ENCODE data around the gene CRB2.

CRB2 gene

GRCh38 chr9:123410281-123410910 is 54.4 kb downstream of the CRB2 start:
- peaks cover 0 to 2% of the 10 kb centered on the region in 2 donors for H3K36me3 ChIP-seq (ENCODE audit: control insufficient read depth in 2 of 2, insufficient read depth in 2 of 2, low read length in 2 of 2)
- no peaks in the 10 kb centered on the region for H3K27me3 ChIP-seq (ENCODE audit: control insufficient read depth in 1 of 2, insufficient read depth in 2 of 2, low read length in 2 of 2)
- H3K9me3 ChIP-seq (ENCODE audit: control insufficient read depth in 2 of 2, low read length in 2 of 2), result no peaks in the 10 kb centered on the region
- no peak overlapping the region for H3K4me3 ChIP-seq (ENCODE audit: low read length in 2 of 2)
- no peak overlapping the region for H3K9ac ChIP-seq (ENCODE audit: low read length in 2 of 2)
- peaks cover 4% of the 10 kb centered on the region for H3K4me1 ChIP-seq (ENCODE audit: control insufficient read depth, insufficient read depth, low read length)
- no peak overlapping the region for H3K27ac ChIP-seq (ENCODE audit: low read length)

DNA sequence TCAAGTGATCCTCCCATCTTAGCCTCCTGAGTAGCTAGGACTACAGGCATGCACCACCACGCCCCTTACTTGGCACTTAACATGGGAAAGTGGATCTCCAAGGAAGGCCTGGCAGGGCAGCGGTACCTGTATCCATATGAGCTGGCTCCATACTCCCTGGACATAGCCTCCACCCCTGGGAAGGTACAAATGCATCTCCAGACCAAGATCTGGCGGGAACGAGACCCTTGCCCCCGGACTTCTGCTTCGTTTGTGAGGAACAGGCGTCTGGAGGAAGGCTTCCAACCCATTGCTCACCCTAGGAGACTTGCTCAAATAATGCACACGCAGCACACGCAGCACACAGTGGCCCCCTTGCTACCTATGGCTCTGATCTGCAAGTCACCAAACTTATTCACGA is 55.2 kb downstream of the CRB2 start:
- no peak overlapping the region for H3K27ac ChIP-seq (ENCODE audit: low read length)
- H3K27me3 ChIP-seq (ENCODE audit: control insufficient read depth in 1 of 2, insufficient read depth in 2 of 2, low read length in 2 of 2), result no peaks in the 10 kb centered on the region
- no peak overlapping the region for H3K4me3 ChIP-seq (ENCODE audit: low read length in 2 of 2)
- no peaks in the 10 kb centered on the region for H3K9me3 ChIP-seq (ENCODE audit: control insufficient read depth in 2 of 2, low read length in 2 of 2)
- H3K4me1 ChIP-seq (ENCODE audit: control insufficient read depth, insufficient read depth, low read length), result peaks cover 4% of the 10 kb centered on the region
- H3K36me3 ChIP-seq (ENCODE audit: control insufficient read depth in 2 of 2, insufficient read depth in 2 of 2, low read length in 2 of 2), result peaks cover 0 to 2% of the 10 kb centered on the region in 2 donors
- H3K9ac ChIP-seq (ENCODE audit: low read length in 2 of 2), result no peak overlapping the region

GRCh38 chr9:123411636-123412035 is 55.6 kb downstream of the CRB2 start:
- H3K36me3 ChIP-seq (ENCODE audit: control insufficient read depth in 2 of 2, insufficient read depth in 2 of 2, low read length in 2 of 2), result peaks cover 0 to 2% of the 10 kb centered on the region in 2 donors
- no peak overlapping the region for H3K4me3 ChIP-seq (ENCODE audit: low read length in 2 of 2)
- H3K27me3 ChIP-seq (ENCODE audit: control insufficient read depth in 1 of 2, insufficient read depth in 2 of 2, low read length in 2 of 2), result no peaks in the 10 kb centered on the region
- no peak overlapping the region for H3K9ac ChIP-seq (ENCODE audit: low read length in 2 of 2)
- H3K9me3 ChIP-seq (ENCODE audit: control insufficient read depth in 2 of 2, low read length in 2 of 2), result no peaks in the 10 kb centered on the region
- H3K4me1 ChIP-seq (ENCODE audit: control insufficient read depth, insufficient read depth, low read length), result peaks cover 4% of the 10 kb centered on the region
- no peak overlapping the region for H3K27ac ChIP-seq (ENCODE audit: low read length)

- Histone ChIP-seq H3K36me3 (ENCODE audit: control insufficient read depth in 2 of 2, insufficient read depth in 2 of 2, low read length in 2 of 2) (peaks cover 0 to 2% of the 10 kb centered on the region in 2 donors), H3K4me3 (ENCODE audit: low read length in 2 of 2) (no peak overlapping the region), H3K4me1 (ENCODE audit: control insufficient read depth, insufficient read depth, low read length) (peaks cover 4% of the 10 kb centered on the region), H3K9me3 (ENCODE audit: control insufficient read depth in 2 of 2, low read length in 2 of 2) (no peaks in the 10 kb centered on the region), H3K9ac (ENCODE audit: low read length in 2 of 2) (no peak overlapping the region), H3K27ac (ENCODE audit: low read length) (no peak overlapping the region), H3K27me3 (ENCODE audit: control insufficient read depth in 1 of 2, insufficient read depth in 2 of 2, low read length in 2 of 2) (no peaks in the 10 kb centered on the region)
These were observed 56.3 kb downstream of the CRB2 start for GRCh38 chr9:123412171-123412820.

DNA sequence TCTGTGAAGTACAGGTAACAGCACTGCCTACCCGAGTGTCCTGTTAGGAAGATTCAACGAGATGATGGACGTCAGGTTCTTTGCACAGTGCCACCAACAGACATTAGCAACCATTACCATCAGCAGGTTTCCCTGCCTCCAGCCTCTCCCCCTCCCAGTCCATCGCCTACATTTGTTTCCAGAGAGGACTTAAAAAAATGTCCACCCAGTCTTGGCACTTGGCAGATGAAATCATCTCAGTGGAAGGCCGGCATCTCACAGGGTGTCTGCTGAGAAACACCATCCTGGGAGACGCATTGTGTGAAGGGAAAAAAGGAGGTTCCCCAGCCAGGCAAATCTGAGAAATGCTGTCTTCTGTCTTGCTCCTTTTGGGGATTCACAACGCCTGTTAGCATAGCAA is 58.2 kb downstream of the CRB2 start:
- H3K9me3 ChIP-seq (ENCODE audit: control insufficient read depth in 2 of 2, low read length in 2 of 2), result no peaks in the 10 kb centered on the region
- H3K27me3 ChIP-seq (ENCODE audit: control insufficient read depth in 1 of 2, insufficient read depth in 2 of 2, low read length in 2 of 2), result no peaks in the 10 kb centered on the region
- H3K9ac ChIP-seq (ENCODE audit: low read length in 2 of 2), result no peak overlapping the region
- H3K4me1 ChIP-seq (ENCODE audit: control insufficient read depth, insufficient read depth, low read length), result peaks cover 4% of the 10 kb centered on the region
- H3K4me3 ChIP-seq (ENCODE audit: low read length in 2 of 2), result no peak overlapping the region
- no peak overlapping the region for H3K27ac ChIP-seq (ENCODE audit: low read length)
- H3K36me3 ChIP-seq (ENCODE audit: control insufficient read depth in 2 of 2, insufficient read depth in 2 of 2, low read length in 2 of 2), result peaks cover 2 to 3% of the 10 kb centered on the region in 2 donors

GRCh38 chr9:123414936-123415930 is 59.2 kb downstream of the CRB2 start:
- Histone ChIP-seq H3K27me3 (ENCODE audit: control insufficient read depth in 1 of 2, insufficient read depth in 2 of 2, low read length in 2 of 2) (no peaks in the 10 kb centered on the region), H3K9me3 (ENCODE audit: control insufficient read depth in 2 of 2, low read length in 2 of 2) (no peaks in the 10 kb centered on the region), H3K4me1 (ENCODE audit: control insufficient read depth, insufficient read depth, low read length) (peaks cover 4% of the 10 kb centered on the region), H3K27ac (ENCODE audit: low read length) (no peak overlapping the region), H3K4me3 (ENCODE audit: low read length in 2 of 2) (no peak overlapping the region), H3K36me3 (ENCODE audit: control insufficient read depth in 2 of 2, insufficient read depth in 2 of 2, low read length in 2 of 2) (peaks cover 2 to 10% of the 10 kb centered on the region in 2 donors), H3K9ac (ENCODE audit: low read length in 2 of 2) (no peak overlapping the region)

DNA sequence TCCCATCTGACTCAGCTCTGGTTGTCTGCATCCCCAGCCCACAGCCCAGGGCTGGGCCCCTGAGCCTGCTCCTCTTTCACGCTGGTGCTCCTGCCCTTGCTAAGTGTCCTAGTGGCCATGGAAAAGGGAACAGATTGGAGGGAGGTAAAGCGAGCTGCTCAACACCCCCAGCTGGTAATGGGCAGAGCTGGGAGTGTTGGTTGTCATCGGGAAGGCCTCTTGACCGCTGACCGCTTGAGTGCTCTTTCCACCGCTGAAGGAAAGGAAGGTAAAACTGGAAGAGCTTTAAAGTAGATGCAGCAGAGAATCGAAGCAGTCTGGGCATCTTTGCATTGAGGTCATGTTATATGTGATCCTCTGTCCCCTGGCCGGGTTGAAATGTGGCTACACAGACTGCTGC is 60.2 kb downstream of the CRB2 start:
- H3K36me3 ChIP-seq (ENCODE audit: control insufficient read depth in 2 of 2, insufficient read depth in 2 of 2, low read length in 2 of 2), result peaks cover 2 to 11% of the 10 kb centered on the region in 2 donors
- no peaks in the 10 kb centered on the region for H3K27me3 ChIP-seq (ENCODE audit: control insufficient read depth in 1 of 2, insufficient read depth in 2 of 2, low read length in 2 of 2)
- no peaks in the 10 kb centered on the region for H3K9me3 ChIP-seq (ENCODE audit: control insufficient read depth in 2 of 2, low read length in 2 of 2)
- peaks cover 4% of the 10 kb centered on the region for H3K4me1 ChIP-seq (ENCODE audit: control insufficient read depth, insufficient read depth, low read length)
- no peak overlapping the region for H3K4me3 ChIP-seq (ENCODE audit: low read length in 2 of 2)
- H3K9ac ChIP-seq (ENCODE audit: low read length in 2 of 2), result no peak overlapping the region
- H3K27ac ChIP-seq (ENCODE audit: low read length), result no peak overlapping the region

- H3K4me1 ChIP-seq (ENCODE audit: control insufficient read depth, insufficient read depth, low read length), result peaks cover 4% of the 10 kb centered on the region
- no peaks in the 10 kb centered on the region for H3K9me3 ChIP-seq (ENCODE audit: control insufficient read depth in 2 of 2, low read length in 2 of 2)
- H3K4me3 ChIP-seq (ENCODE audit: low read length in 2 of 2), result no peak overlapping the region
- H3K36me3 ChIP-seq (ENCODE audit: control insufficient read depth in 2 of 2, insufficient read depth in 2 of 2, low read length in 2 of 2), result peaks cover 2 to 11% of the 10 kb centered on the region in 2 donors
- H3K27ac ChIP-seq (ENCODE audit: low read length), result no peak overlapping the region
- no peak overlapping the region for H3K9ac ChIP-seq (ENCODE audit: low read length in 2 of 2)
- no peaks in the 10 kb centered on the region for H3K27me3 ChIP-seq (ENCODE audit: control insufficient read depth in 1 of 2, insufficient read depth in 2 of 2, low read length in 2 of 2)
These were observed 61.5 kb downstream of the CRB2 start for GRCh38 chr9:123417289-123418051.

- Histone ChIP-seq H3K4me3 (ENCODE audit: low read length in 2 of 2) (no peak overlapping the region), H3K27ac (ENCODE audit: low read length) (no peak overlapping the region), H3K36me3 (ENCODE audit: control insufficient read depth in 2 of 2, insufficient read depth in 2 of 2, low read length in 2 of 2) (peaks cover 2 to 11% of the 10 kb centered on the region in 2 donors)
These were observed 62.0 kb downstream of the CRB2 start for GRCh38 chr9:123418052-123418430.

GRCh38 chr9:123418506-123418905 is 62.5 kb downstream of the CRB2 start:
- no peaks in the 10 kb centered on the region for H3K27me3 ChIP-seq (ENCODE audit: control insufficient read depth in 1 of 2, insufficient read depth in 2 of 2, low read length in 2 of 2)
- H3K9me3 ChIP-seq (ENCODE audit: control insufficient read depth in 2 of 2, low read length in 2 of 2), result no peaks in the 10 kb centered on the region
- no peak overlapping the region for H3K27ac ChIP-seq (ENCODE audit: low read length)
- peaks cover 2 to 11% of the 10 kb centered on the region in 2 donors for H3K36me3 ChIP-seq (ENCODE audit: control insufficient read depth in 2 of 2, insufficient read depth in 2 of 2, low read length in 2 of 2)
- no peak overlapping the region for H3K9ac ChIP-seq (ENCODE audit: low read length in 2 of 2)
- no peak overlapping the region for H3K4me3 ChIP-seq (ENCODE audit: low read length in 2 of 2)
- peaks cover 4% of the 10 kb centered on the region for H3K4me1 ChIP-seq (ENCODE audit: control insufficient read depth, insufficient read depth, low read length)

More at GRCh38 chr9:123418052-123418430, 62.0 kb downstream of the CRB2 start:
- H3K4me1 ChIP-seq (ENCODE audit: control insufficient read depth, insufficient read depth, low read length), result peaks cover 4% of the 10 kb centered on the region
- no peaks in the 10 kb centered on the region for H3K9me3 ChIP-seq (ENCODE audit: control insufficient read depth in 2 of 2, low read length in 2 of 2)
- H3K27me3 ChIP-seq (ENCODE audit: control insufficient read depth in 1 of 2, insufficient read depth in 2 of 2, low read length in 2 of 2), result no peaks in the 10 kb centered on the region
- no peak overlapping the region for H3K9ac ChIP-seq (ENCODE audit: low read length in 2 of 2)

Data from stomach smooth muscle (tissue), 2 donors.